ENCODE data around the gene TRIM45.

- TF ChIP-seq, protein P1, sequence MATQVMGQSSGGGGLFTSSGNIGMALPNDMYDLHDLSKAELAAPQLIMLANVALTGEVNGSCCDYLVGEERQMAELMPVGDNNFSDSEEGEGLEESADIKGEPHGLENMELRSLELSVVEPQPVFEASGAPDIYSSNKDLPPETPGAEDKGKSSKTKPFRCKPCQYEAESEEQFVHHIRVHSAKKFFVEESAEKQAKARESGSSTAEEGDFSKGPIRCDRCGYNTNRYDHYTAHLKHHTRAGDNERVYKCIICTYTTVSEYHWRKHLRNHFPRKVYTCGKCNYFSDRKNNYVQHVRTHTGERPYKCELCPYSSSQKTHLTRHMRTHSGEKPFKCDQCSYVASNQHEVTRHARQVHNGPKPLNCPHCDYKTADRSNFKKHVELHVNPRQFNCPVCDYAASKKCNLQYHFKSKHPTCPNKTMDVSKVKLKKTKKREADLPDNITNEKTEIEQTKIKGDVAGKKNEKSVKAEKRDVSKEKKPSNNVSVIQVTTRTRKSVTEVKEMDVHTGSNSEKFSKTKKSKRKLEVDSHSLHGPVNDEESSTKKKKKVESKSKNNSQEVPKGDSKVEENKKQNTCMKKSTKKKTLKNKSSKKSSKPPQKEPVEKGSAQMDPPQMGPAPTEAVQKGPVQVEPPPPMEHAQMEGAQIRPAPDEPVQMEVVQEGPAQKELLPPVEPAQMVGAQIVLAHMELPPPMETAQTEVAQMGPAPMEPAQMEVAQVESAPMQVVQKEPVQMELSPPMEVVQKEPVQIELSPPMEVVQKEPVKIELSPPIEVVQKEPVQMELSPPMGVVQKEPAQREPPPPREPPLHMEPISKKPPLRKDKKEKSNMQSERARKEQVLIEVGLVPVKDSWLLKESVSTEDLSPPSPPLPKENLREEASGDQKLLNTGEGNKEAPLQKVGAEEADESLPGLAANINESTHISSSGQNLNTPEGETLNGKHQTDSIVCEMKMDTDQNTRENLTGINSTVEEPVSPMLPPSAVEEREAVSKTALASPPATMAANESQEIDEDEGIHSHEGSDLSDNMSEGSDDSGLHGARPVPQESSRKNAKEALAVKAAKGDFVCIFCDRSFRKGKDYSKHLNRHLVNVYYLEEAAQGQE (IDR thresholded peaks at IDR 0.05; ENCODE audit: borderline replicate concordance in 1 of 2, low read depth in 1 of 2, low read length in 2 of 2), result no peak
- no peak for TF ChIP-seq POLR2AphosphoS2 (IDR thresholded peaks at IDR 0.05; ENCODE audit: low read depth, low read length)
- TF ChIP-seq CBFB (CRISPR knock-in tag; IDR thresholded peaks at IDR 0.05), result no peak
- no peak for TF ChIP-seq DR1 (CRISPR knock-in tag; IDR thresholded peaks at IDR 0.05)
- TF ChIP-seq ETV6 (CRISPR knock-in tag; conservative IDR thresholded peaks at IDR 0.05), result no peak
- TF ChIP-seq NFIC (IDR thresholded peaks at IDR 0.05; ENCODE audit: low read length), result no peak
- no peak for TF ChIP-seq POLR2A (IDR thresholded peaks at IDR 0.05; ENCODE audit: insufficient read depth in 1 of 2, low read depth in 2 of 2, low read length in 2 of 2)
- TF ChIP-seq TCF7L2 (IDR thresholded peaks at IDR 0.05; ENCODE audit: low read depth, low read length), result no peak
- no peak for TF ChIP-seq CTCF (CRISPR knock-in tag; IDR thresholded peaks at IDR 0.05)
- TF ChIP-seq ZNF274 (CRISPR knock-in tag; IDR thresholded peaks at IDR 0.05), result no peak
- TF ChIP-seq MXI1 (IDR thresholded peaks at IDR 0.05; ENCODE audit: borderline replicate concordance, low read depth, low read length), result no peak
- no peak for TF ChIP-seq RXRA (CRISPR knock-in tag; IDR thresholded peaks at IDR 0.05)
- no peak for TF ChIP-seq LCORL (IDR thresholded peaks at IDR 0.05)
- TF ChIP-seq LCORL (CRISPR knock-in tag; IDR thresholded peaks at IDR 0.05), result no peak
- TF ChIP-seq, protein P2, sequence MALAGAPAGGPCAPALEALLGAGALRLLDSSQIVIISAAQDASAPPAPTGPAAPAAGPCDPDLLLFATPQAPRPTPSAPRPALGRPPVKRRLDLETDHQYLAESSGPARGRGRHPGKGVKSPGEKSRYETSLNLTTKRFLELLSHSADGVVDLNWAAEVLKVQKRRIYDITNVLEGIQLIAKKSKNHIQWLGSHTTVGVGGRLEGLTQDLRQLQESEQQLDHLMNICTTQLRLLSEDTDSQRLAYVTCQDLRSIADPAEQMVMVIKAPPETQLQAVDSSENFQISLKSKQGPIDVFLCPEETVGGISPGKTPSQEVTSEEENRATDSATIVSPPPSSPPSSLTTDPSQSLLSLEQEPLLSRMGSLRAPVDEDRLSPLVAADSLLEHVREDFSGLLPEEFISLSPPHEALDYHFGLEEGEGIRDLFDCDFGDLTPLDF (CRISPR knock-in tag; IDR thresholded peaks at IDR 0.05), result no peak
These were observed 48.5 kb upstream of the TRIM45 start for GRCh38 chr1:117169871-117170596.

Measured in HepG2 (cell line).